ENCODE results near the gene MAP7. TPM values are rescaled to one million over a fixed set of nuclear protein-coding genes. Genes with fewer than 3 reads are reported as not detected.
"Not testable (repeated sequence)": the region's sequence is repeated elsewhere in the genome, so short reads cannot be mapped to it uniquely, and the experiment has no call there.

The MAP7 gene
- total and polyA plus RNA-seq, 2 experiments from 2014 or later: 44.7 to 49.2 TPM

DNA sequence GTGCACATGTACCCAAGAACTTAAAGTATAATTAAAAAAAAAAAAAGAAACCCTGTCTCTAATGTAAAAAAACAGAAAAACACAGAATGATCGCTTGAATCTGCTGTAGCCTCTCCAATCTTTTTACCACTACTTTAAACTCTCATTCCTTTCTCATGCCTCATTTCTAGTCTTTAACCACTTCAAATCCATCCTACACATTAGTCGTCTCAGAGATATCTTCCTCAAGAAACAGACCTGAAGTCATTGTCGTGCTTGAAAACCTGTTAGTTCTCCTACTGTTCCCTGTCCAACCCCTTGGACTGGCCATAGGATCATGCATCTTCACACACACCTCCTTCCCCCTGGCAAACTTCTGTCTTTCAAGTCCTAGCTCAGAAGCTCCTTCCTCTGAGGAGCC lies 148.5 kb downstream of the MAP7 start (continued):
- TF ChIP-seq, protein P1, sequence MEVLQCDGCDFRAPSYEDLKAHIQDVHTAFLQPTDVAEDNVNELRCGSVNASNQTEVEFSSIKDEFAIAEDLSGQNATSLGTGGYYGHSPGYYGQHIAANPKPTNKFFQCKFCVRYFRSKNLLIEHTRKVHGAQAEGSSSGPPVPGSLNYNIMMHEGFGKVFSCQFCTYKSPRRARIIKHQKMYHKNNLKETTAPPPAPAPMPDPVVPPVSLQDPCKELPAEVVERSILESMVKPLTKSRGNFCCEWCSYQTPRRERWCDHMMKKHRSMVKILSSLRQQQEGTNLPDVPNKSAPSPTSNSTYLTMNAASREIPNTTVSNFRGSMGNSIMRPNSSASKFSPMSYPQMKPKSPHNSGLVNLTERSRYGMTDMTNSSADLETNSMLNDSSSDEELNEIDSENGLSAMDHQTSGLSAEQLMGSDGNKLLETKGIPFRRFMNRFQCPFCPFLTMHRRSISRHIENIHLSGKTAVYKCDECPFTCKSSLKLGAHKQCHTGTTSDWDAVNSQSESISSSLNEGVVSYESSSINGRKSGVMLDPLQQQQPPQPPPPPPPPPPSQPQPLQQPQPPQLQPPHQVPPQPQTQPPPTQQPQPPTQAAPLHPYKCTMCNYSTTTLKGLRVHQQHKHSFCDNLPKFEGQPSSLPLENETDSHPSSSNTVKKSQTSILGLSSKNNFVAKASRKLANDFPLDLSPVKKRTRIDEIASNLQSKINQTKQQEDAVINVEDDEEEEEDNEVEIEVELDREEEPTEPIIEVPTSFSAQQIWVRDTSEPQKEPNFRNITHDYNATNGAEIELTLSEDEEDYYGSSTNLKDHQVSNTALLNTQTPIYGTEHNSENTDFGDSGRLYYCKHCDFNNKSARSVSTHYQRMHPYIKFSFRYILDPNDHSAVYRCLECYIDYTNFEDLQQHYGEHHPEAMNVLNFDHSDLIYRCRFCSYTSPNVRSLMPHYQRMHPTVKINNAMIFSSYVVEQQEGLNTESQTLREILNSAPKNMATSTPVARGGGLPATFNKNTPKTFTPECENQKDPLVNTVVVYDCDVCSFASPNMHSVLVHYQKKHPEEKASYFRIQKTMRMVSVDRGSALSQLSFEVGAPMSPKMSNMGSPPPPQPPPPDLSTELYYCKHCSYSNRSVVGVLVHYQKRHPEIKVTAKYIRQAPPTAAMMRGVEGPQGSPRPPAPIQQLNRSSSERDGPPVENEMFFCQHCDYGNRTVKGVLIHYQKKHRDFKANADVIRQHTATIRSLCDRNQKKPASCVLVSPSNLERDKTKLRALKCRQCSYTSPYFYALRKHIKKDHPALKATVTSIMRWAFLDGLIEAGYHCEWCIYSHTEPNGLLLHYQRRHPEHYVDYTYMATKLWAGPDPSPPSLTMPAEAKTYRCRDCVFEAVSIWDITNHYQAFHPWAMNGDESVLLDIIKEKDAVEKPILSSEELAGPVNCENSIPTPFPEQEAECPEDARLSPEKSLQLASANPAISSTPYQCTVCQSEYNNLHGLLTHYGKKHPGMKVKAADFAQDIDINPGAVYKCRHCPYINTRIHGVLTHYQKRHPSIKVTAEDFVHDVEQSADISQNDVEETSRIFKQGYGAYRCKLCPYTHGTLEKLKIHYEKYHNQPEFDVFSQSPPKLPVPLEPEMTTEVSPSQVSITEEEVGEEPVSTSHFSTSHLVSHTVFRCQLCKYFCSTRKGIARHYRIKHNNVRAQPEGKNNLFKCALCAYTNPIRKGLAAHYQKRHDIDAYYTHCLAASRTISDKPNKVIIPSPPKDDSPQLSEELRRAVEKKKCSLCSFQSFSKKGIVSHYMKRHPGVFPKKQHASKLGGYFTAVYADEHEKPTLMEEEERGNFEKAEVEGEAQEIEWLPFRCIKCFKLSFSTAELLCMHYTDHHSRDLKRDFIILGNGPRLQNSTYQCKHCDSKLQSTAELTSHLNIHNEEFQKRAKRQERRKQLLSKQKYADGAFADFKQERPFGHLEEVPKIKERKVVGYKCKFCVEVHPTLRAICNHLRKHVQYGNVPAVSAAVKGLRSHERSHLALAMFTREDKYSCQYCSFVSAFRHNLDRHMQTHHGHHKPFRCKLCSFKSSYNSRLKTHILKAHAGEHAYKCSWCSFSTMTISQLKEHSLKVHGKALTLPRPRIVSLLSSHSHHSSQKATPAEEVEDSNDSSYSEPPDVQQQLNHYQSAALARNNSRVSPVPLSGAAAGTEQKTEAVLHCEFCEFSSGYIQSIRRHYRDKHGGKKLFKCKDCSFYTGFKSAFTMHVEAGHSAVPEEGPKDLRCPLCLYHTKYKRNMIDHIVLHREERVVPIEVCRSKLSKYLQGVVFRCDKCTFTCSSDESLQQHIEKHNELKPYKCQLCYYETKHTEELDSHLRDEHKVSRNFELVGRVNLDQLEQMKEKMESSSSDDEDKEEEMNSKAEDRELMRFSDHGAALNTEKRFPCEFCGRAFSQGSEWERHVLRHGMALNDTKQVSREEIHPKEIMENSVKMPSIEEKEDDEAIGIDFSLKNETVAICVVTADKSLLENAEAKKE (CRISPR knock-in tag; IDR thresholded peaks at IDR 0.05): no peak
- TF ChIP-seq EZH2phosphoT487 (IDR thresholded peaks at IDR 0.05; ENCODE audit: unreplicated experiment) (no peak), ZNF114 (CRISPR knock-in tag; IDR thresholded peaks at IDR 0.05) (no peak)

DNA sequence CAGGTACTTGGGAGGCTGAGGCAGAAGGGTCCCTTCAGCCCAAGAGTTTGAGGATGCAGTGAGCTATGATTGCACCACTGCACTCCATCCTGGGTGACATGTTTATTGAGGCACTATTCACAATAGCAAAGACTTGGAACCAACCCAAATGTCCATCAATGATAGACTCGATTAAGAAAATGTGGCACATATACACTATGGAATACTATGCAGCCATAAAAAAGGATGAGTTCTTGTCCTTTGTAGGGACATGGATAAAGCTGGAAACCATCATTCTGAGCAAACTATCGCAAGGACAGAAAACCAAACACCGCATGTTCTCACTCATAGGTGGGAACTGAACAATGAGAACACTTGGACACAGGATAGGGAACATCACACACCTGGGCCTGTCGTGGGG lies 149.0 kb downstream of the MAP7 start:
- DNase-seq (ENCODE audit: low spot score); ATAC-seq; H3K4me3 Mint-ChIP-seq; H3K79me2 ChIP-seq (replicated peaks; ENCODE audit: insufficient read depth); H3K4me1 ChIP-seq (ENCODE audit: insufficient read depth); H3F3A ChIP-seq (replicated peaks; ENCODE audit: low read depth); H4K20me1 ChIP-seq (replicated peaks; ENCODE audit: insufficient read depth); H2AFZ ChIP-seq; H3K27me3 Mint-ChIP-seq (ENCODE audit: insufficient read depth, low read depth, poor library complexity); H3K36me3 ChIP-seq (ENCODE audit: insufficient read depth); H3K9me3 Mint-ChIP-seq; H3K9me2 ChIP-seq (ENCODE audit: insufficient read depth); H3K27ac Mint-ChIP-seq; H3K27ac ChIP-seq (ENCODE audit: low read depth); H3K4me3 ChIP-seq; H3K4me2 ChIP-seq; H3K4me1 Mint-ChIP-seq; H3K27me3 ChIP-seq (ENCODE audit: insufficient read depth): not testable (repeated sequence)
- peaks cover 40% of the 10 kb centered on the region for H3K36me3 Mint-ChIP-seq (ENCODE audit: low read depth)

DNA sequence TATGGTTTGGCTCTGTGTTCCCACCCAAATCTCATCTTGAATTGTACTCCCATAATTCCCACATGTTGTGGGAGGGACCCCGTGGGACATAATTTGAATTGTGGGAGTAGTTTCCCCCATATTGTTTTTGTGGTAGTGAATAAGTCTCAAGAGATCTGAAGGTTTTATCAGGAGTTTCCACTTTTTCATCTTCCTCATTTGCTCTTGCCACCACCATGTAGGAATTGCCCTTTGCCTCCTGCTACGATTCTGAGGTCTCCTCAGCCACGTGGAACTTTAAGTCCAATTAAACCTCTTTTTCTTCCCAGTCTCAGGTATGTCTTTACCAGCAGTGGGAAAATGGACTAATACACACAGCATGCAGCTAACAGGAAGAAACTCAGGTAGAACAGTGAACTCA lies 151.8 kb downstream of the MAP7 start:
- no peak overlapping the region for H2AFZ ChIP-seq
- TF ChIP-seq ZNF114 (CRISPR knock-in tag; IDR thresholded peaks at IDR 0.05) (no peak), EZH2phosphoT487 (IDR thresholded peaks at IDR 0.05; ENCODE audit: unreplicated experiment) (no peak), EZH2 (IDR thresholded peaks at IDR 0.05; ENCODE audit: low read depth, unreplicated experiment) (no peak), STAT1 (IDR thresholded peaks at IDR 0.05; ENCODE audit: unreplicated experiment) (no peak)

More for the DNA sequence above, 151.8 kb downstream of the MAP7 start:
- H3K4me1 Mint-ChIP-seq: peaks cover 12% of the 10 kb centered on the region; the same call in 2 of the 3 replicates
- Histone ChIP-seq H3K27me3 (ENCODE audit: insufficient read depth) (no peaks in the 10 kb centered on the region), H4K20me1 (replicated peaks; ENCODE audit: insufficient read depth) (no peaks in the 10 kb centered on the region), H3K36me3 (ENCODE audit: insufficient read depth) (no peaks in the 10 kb centered on the region), H3K4me2 (no peak overlapping the region), H3K9me2 (ENCODE audit: insufficient read depth) (no peaks in the 10 kb centered on the region), H3K4me3 (no peak overlapping the region), H3F3A (replicated peaks; ENCODE audit: low read depth) (no peaks in the 10 kb centered on the region), H3K79me2 (replicated peaks; ENCODE audit: insufficient read depth) (no peaks in the 10 kb centered on the region; the same call in 1 of the 2 replicates), H3K4me1 (ENCODE audit: insufficient read depth) (peaks cover 13% of the 10 kb centered on the region), H3K27ac (ENCODE audit: low read depth) (no peak overlapping the region)
- peaks cover 5% of the 10 kb centered on the region; the same call in 2 of the 3 replicates for H3K9me3 Mint-ChIP-seq
- DNase-seq (ENCODE audit: low spot score): no peak
- H3K27ac Mint-ChIP-seq: no peak overlapping the region
- no peak overlapping the region for H3K4me3 Mint-ChIP-seq
- peaks cover 40% of the 10 kb centered on the region for H3K36me3 Mint-ChIP-seq (ENCODE audit: low read depth)
- no peak for ATAC-seq
- peaks cover 2% of the 10 kb centered on the region for H3K27me3 Mint-ChIP-seq (ENCODE audit: insufficient read depth, low read depth, poor library complexity)
